BLaER1 (cell line): ENCODE measurements around the gene GMEB2.

ENCODE experiments used
- H3K27ac ChIP-seq: shearing (Covaris generic); formaldehyde crosslinking; 2 replicates; pipeline ENCODE4 v1.8.1; 2022
- H3K27me3 ChIP-seq: shearing (Covaris generic); formaldehyde crosslinking; 2 replicates; pipeline ENCODE4 v1.8.1; 2022
- H3K36me3 ChIP-seq: shearing (Covaris generic); formaldehyde crosslinking; 2 replicates; pipeline ENCODE4 v1.8.1; 2022
- H3K4me1 ChIP-seq: shearing (Covaris generic); formaldehyde crosslinking; 2 replicates; pipeline ENCODE4 v1.8.1; 2022
- H3K4me2 ChIP-seq: shearing (Covaris generic); formaldehyde crosslinking; 2 replicates; pipeline ENCODE4 v1.8.1; 2022
- H3K4me3 ChIP-seq: shearing (Covaris generic); formaldehyde crosslinking; 2 replicates; pipeline ENCODE4 v1.8.1; 2022
- H3K9ac ChIP-seq: shearing (Covaris generic); formaldehyde crosslinking; 2 replicates; pipeline ENCODE4 v1.8.1; 2022
- H3K9me3 ChIP-seq: shearing (Covaris generic); formaldehyde crosslinking; 2 replicates; pipeline ENCODE4 v1.8.1; 2022
- H4K20me1 ChIP-seq: shearing (Covaris generic); formaldehyde crosslinking; 2 replicates; pipeline ENCODE4 v1.8.1; 2022
- Cebpa-rat ChIP-seq: shearing (Covaris generic); IDR thresholded peaks from 2 replicates; pipeline ENCODE4 v1.8.1; 2022

The GMEB2 gene

DNA sequence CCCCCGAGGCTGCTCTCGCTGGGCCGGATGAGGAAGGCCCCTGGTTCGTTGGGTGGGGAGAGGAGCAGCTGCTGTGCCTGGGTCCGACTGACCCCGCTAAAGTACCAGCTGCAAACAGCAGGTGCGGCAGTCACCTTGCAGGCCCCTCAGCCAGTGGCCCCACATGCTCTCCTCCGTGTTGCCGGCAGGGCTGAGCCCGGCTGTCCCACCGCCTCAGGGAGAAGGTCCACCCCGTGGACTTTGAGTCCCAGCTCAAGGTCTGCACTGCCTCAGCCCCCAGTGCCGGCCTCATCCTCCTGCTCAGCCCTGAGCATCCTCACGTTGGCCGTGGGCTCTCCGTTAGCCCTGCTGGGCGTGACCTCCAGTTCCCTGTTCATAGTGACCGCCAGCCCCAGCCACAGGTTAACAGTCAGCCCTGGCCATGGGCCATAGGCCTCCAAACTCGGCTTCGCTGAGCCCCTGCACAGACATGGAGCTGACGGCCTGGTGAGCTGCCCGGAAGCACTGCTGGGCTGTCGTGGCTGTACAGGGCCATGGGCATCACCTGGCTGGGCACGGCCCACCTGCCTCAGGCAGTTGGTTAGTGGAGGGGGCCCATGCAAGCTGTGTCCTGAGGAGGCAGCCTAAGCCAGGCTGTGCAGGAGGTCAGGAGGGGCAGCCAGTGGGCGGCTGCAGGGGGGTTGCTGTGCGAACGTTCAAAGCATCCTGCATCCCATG, 82.5 kb downstream of the GMEB2 start:
- Histone ChIP-seq H3K4me2 (no peak overlapping the region), H3K4me3 (no peak overlapping the region)
- TF ChIP-seq Cebpa-rat, result no peak

DNA sequence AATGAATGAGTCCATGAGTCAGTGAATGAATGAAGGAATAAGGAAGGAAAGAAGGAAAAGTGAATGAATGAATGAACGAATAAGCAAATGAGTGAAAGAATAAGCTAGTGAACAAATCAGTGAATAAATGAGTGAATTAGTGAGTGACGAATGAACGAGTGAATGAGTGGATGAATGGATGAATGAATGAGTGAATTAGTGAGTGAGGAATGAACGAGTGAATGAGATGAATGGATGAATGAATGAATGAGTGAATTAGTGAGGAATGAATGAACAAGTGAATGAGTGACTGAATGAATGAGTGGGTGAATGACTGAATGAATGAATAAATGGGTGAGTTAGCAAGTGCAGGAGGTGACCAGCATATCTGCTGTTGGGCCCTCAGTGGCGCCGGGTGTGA, 83.2 kb downstream of the GMEB2 start:
- no peak for TF ChIP-seq Cebpa-rat
- no peak overlapping the region for H3K9ac ChIP-seq
- H3K9me3 ChIP-seq, result no peaks in the 10 kb centered on the region
- H3K36me3 ChIP-seq, result no peaks in the 10 kb centered on the region
- H3K27ac ChIP-seq, result no peak overlapping the region
- no peak overlapping the region for H3K4me2 ChIP-seq
- no peak overlapping the region for H3K4me3 ChIP-seq
- H3K27me3 ChIP-seq, result peaks cover 63% of the 10 kb centered on the region
- peaks cover 49% of the 10 kb centered on the region for H4K20me1 ChIP-seq
- H3K4me1 ChIP-seq, result peaks cover 48% of the 10 kb centered on the region

More for the DNA sequence above, 82.5 kb downstream of the GMEB2 start:
- Histone ChIP-seq H3K4me1 (peaks cover 43% of the 10 kb centered on the region), H3K9ac (no peak overlapping the region), H3K9me3 (no peaks in the 10 kb centered on the region), H4K20me1 (peaks cover 50% of the 10 kb centered on the region), H3K27ac (no peak overlapping the region), H3K27me3 (peaks cover 62% of the 10 kb centered on the region), H3K36me3 (no peaks in the 10 kb centered on the region)

DNA sequence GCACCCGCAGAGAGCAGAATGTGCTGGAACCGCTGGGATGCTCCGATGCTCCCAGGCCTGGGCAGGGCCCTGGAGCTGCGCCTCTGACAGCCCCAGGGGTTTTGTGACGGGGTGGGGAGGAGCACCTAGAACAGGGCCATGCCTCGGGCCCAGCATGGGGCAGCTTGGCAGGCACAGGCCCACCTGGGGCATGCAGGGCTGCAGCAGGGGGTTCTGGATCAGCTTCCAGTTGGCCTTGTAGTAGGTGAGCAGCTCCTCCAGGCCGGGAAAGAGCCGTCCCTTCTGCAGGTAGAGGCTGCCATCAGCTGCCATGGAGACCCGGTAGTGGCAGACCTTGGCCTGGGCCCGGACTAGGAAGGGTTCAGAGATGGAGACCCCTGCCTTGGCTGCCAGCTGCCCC, 83.8 kb downstream of the GMEB2 start:
- Histone ChIP-seq H3K27ac (no peak overlapping the region), H4K20me1 (peaks cover 43% of the 10 kb centered on the region), H3K27me3 (peaks cover 57% of the 10 kb centered on the region)

DNA sequence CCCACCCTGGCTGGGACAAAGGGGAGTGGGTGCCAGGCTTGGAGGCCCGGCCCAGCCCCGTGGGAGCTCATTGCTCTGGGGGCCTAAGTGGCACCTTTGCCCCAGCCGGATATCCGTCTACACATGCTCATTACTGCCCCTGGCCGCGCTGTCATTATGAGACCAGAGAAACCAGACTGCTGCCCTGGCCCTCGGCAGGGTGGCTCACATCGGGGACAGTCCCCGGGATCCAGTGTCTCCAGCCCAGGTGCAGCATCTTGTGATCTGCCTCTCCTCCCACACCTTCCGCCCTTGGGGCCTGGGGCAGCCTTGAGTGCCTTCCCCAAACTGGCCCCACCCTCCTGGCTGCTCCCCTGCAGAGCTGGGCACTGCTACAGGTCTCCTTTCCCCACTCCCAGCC, 84.2 kb downstream of the GMEB2 start:
- no peaks in the 10 kb centered on the region for H3K9me3 ChIP-seq
- no peak for TF ChIP-seq Cebpa-rat
- no peak overlapping the region for H3K4me3 ChIP-seq
- no peaks in the 10 kb centered on the region for H3K36me3 ChIP-seq
- peaks cover 53% of the 10 kb centered on the region for H3K27me3 ChIP-seq
- no peak overlapping the region for H3K27ac ChIP-seq
- H3K4me2 ChIP-seq, result peak overlapping the region; percentile 49
- peaks cover 50% of the 10 kb centered on the region for H3K4me1 ChIP-seq
- H3K9ac ChIP-seq, result no peak overlapping the region
- peaks cover 39% of the 10 kb centered on the region for H4K20me1 ChIP-seq

More for the DNA sequence above, 83.8 kb downstream of the GMEB2 start:
- Histone ChIP-seq H3K9me3 (no peaks in the 10 kb centered on the region), H3K4me3 (no peak overlapping the region), H3K4me1 (peaks cover 47% of the 10 kb centered on the region), H3K36me3 (no peaks in the 10 kb centered on the region), H3K9ac (no peak overlapping the region), H3K4me2 (peak overlapping the region; percentile 49)
- no peak for TF ChIP-seq Cebpa-rat

DNA sequence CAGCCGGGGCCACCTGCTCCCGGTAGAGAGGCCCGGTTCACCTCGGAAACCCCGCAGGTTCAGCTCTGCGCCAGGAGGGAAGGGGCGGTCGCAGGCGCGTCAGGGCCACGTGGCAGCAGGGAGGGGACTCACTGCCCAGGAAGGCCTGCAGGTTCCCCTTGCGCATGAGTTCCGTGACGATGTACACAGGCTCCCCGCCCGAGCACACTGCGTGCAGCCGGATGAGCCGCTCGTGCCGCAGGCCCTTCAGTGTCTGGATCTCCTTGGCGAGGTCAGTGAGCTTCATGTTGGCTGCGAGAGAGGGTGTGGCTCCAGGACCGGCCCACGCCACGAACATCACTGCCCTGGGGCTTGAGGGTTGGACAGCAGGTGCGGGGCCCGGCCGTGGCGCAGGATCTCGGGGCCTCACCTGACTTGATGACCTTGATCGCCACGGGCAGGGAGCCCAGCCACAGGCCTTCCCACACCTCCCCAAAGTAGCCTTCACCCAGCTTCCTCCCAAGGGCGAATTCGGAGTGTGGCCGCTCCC, 84.8 kb downstream of the GMEB2 start:
- no peak for TF ChIP-seq Cebpa-rat
- Histone ChIP-seq H3K27ac (no peak overlapping the region), H3K4me3 (no peak overlapping the region), H3K27me3 (peaks cover 47% of the 10 kb centered on the region), H3K36me3 (no peaks in the 10 kb centered on the region), H3K4me2 (peak overlapping the region; percentile 49; the same call in 1 of the 2 replicates), H3K9me3 (no peaks in the 10 kb centered on the region), H4K20me1 (peaks cover 34% of the 10 kb centered on the region), H3K9ac (no peak overlapping the region), H3K4me1 (peaks cover 56% of the 10 kb centered on the region)

DNA sequence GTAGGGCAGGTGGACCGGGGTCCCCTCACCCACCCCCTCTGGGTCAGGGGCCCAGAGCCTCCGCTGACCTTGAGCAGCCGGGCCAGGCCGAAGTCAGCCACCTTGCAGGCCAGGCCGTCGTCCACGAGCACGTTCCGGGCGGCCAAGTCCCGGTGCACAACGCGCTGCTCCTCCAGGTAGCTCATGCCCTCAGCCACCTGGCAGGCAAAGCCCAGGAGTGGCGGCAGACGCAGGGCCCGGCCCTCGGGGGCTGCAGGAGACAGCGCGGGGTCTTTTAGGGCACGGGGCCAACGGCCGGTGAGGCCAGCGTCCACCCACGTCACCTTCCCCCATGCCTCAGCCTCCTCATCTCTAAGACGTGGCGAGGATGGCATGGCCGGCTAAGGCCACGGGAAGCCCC, 85.5 kb downstream of the GMEB2 start:
- Histone ChIP-seq H3K9ac (no peak overlapping the region), H4K20me1 (peaks cover 27% of the 10 kb centered on the region), H3K4me2 (no peak overlapping the region), H3K27ac (no peak overlapping the region), H3K9me3 (no peaks in the 10 kb centered on the region), H3K27me3 (peaks cover 40% of the 10 kb centered on the region), H3K4me3 (no peak overlapping the region), H3K4me1 (peaks cover 64% of the 10 kb centered on the region), H3K36me3 (no peaks in the 10 kb centered on the region)
- no peak for TF ChIP-seq Cebpa-rat

DNA sequence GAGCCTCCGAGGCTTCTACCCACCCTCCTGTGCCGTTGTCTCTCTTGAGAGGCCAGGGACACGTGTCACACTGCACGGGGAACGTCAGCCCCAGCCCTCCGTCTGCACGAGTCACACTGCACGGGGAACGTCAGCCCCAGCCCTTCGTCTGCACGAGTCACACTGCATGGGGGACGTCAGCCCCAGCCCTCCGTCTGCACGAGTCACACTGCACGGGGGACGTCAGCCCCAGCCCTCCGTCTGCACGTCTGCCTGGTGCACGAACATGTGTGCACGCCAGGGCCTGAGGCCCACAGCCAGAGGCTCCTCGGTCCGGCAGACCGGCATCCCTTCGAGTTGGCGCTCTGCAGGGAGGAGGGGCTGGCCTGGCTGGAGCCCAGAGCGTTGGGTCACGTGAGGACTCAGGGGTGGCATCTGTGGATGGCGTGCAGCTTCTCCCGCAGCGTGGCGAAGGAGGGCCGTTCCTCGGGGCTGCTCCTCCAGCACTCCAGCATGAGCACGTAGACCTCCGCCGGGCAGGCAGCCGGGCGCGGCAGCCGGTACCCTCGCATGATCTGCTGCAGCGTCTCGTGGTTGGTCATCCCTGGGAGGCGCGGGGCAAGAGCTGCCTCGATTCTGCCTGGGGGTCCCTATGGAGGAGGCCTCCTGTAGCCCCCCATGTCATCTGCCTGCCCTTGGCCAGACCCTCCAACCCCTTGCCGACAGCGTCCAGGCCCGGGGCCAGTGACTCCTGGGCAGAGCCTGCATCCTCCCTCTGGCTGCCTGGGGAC, 86.3 kb downstream of the GMEB2 start:
- Histone ChIP-seq H3K4me2 (peak overlapping the region; percentile 44), H3K36me3 (no peaks in the 10 kb centered on the region), H3K9me3 (no peaks in the 10 kb centered on the region), H3K4me3 (no peak overlapping the region), H3K27me3 (peaks cover 32% of the 10 kb centered on the region), H3K4me1 (peaks cover 64% of the 10 kb centered on the region), H3K9ac (no peak overlapping the region), H4K20me1 (peaks cover 19% of the 10 kb centered on the region), H3K27ac (no peak overlapping the region)
- no peak for TF ChIP-seq Cebpa-rat

DNA sequence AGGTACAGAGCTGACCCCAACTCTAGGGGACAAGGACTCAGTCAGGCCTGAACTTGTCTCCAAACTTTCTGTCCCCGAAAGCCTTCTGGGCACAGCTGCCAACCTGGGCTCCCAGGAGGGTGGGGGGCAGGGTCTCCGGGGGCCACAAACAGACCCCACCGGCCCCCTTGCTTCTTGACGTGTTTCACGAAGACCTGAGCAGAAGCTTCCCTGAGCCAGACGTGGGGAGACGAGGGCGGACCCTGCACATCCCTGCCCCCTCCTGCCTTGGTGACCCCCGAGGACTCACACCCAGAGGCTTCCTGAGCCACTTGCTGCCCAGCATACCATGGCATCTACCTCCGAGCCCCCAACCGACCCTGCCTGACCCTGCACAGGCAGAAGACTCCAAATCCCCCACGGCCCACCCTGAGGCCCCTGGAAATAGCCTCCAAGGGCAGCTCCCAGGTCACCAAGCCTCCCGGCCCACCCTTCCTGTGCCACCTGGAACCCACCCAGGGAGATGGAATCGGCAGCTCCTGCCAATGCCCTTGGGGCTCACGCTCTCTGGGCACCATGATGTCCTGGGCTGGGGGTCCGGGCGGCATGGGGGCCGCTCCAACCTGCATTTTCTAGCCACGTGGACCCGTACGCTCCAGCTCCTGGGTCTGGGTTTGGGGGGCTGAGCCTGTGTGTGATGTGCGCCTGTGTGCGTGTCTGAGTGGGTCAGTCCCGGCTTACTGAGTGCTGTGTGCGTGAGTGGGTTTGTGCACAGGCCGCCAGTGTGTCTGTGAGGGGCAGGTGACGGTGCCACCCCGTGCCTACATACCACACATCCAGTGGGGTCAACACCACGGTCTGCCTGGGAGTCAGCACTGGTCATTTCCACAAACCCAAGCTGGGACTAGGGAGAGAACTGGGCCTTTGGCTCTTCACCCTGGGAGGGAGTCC, 87.2 kb downstream of the GMEB2 start:
- Histone ChIP-seq H3K4me2 (peak overlapping the region; percentile 44), H3K9ac (no peak overlapping the region), H3K36me3 (no peaks in the 10 kb centered on the region), H3K4me1 (peaks cover 67% of the 10 kb centered on the region), H4K20me1 (peaks cover 10% of the 10 kb centered on the region), H3K9me3 (no peaks in the 10 kb centered on the region), H3K27ac (no peak overlapping the region), H3K4me3 (no peak overlapping the region), H3K27me3 (peaks cover 30% of the 10 kb centered on the region)
- no peak for TF ChIP-seq Cebpa-rat

DNA sequence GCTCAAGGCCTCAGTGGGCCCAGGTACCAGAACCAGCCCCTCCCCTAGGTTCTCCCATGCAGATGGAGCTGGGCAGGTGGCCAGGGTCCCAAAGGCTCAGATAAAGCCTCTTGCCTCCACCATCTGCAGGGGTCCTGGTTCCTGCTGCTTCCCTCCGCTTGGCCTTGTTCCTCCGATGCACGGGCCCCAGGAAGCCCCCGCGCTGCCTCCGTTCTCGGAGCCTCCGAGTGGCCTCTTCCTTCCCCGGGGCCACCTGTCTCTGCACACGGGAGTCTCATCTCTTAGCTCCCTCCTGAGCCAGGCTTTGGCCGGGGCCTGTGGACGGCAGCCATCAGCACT, 87.8 kb downstream of the GMEB2 start:
- Histone ChIP-seq H3K27me3 (peaks cover 29% of the 10 kb centered on the region; the same call in 1 of the 2 replicates), H3K4me3 (no peak overlapping the region), H3K4me1 (peaks cover 74% of the 10 kb centered on the region), H3K4me2 (peak overlapping the region; percentile 44), H3K27ac (no peak overlapping the region), H3K36me3 (no peaks in the 10 kb centered on the region), H3K9me3 (no peaks in the 10 kb centered on the region), H3K9ac (no peak overlapping the region), H4K20me1 (peaks cover 8% of the 10 kb centered on the region)
- no peak for TF ChIP-seq Cebpa-rat
